ENCODE data around the gene SKIL.

- TF ChIP-seq EZH2 (optimal IDR thresholded peaks at IDR 0.05; ENCODE audit: low read depth, low read length): no peak
- peak; percentile 12; the same call in 1 of the 2 replicates for TF ChIP-seq CTCF (IDR thresholded peaks at IDR 0.05; ENCODE audit: low read length)
- TF ChIP-seq EZH2phosphoT487 (IDR thresholded peaks at IDR 0.05; ENCODE audit: low read length): no peak
Observed at GRCh38 chr3:170387950-170388349, 30.4 kb downstream of the SKIL start.

All from MM.1S (cell line).